GM19239 (cell line): Measurements from ENCODE around the gene STAB1.

ENCODE experiments used
- DNase-seq: peaks from one replicate; pipeline ENCODE4 v3.0.0; 2011; ENCODE audit warnings: low spot score; ENCODE audit not compliant: insufficient read length
- FAIRE-seq: peaks from 2 replicates; lab custom pipeline; 2011; peaks lifted over from hg19 to GRCh38; lab: Jason Lieb, UNC

The STAB1 gene

GRCh38 chr3:52456800-52457183 lies 38.3 kb upstream of the STAB1 start:
- DNase-seq = no peak

GRCh38 chr3:52458031-52458760 lies 36.9 kb upstream of the STAB1 start:
- DNase-seq (no peak), FAIRE-seq (no peak)

More at GRCh38 chr3:52456800-52457183, 38.3 kb upstream of the STAB1 start:
- peak; percentile 8 for FAIRE-seq

DNA sequence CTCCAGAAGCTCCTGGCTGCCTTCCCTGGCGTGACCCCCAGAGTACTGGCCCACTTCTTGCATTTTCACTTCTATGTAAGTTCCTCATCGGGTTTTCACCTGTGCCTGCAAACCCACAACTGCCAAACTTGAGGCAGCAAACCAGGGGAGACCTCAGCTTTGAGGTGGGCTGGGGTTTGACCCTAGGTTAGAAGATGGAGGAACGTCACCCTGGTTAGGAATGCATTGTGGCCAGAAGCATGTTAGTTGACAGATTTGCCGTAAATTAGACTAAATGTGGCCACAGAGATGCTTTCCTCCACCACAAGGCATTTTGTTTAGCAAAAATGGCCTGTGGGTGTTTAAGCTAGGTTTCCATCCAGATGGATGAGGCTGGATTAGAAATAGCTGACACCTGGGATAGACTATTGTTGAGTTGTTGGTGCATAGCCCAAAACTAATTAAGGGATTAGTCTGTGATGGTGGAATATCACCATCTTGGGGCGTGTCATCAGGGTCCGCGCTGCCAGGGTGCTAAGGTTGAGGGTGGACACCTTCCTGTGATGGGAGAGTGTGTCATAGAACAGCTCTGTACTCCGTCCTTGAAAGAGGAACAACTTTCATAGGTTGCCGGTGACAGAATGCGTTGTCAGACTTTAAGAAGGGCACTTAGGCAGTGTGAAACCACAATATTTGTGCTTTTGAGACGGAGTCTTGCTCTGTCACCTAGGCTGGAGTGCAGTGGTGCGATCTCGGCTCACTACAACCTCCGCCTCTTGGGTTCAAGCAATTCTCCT lies 36.2 kb upstream of the STAB1 start:
- DNase-seq (no peak), FAIRE-seq (no peak)

DNA sequence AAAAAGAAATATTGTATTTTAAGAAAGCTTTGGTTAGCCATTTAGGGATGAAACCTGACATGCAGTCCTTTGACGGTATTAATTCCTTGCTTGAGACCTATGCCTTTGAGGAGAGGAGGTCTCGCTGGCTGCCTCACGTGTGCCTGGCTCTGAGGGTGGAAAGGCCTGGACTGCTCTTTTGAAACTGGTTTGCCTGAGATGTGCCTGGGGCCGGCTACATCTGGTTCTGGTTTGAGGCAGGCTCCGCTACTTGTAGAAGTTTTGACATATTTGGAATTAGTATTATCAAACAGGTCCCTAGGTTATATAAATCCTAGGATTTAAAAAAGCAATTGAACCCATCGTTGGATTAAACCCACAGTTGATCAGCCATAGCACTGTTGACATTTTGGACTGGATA lies 33.3 kb upstream of the STAB1 start:
- DNase-seq (no peak), FAIRE-seq (no peak)

- FAIRE-seq = no peak
These were observed 31.7 kb upstream of the STAB1 start for GRCh38 chr3:52463416-52463815.

DNA sequence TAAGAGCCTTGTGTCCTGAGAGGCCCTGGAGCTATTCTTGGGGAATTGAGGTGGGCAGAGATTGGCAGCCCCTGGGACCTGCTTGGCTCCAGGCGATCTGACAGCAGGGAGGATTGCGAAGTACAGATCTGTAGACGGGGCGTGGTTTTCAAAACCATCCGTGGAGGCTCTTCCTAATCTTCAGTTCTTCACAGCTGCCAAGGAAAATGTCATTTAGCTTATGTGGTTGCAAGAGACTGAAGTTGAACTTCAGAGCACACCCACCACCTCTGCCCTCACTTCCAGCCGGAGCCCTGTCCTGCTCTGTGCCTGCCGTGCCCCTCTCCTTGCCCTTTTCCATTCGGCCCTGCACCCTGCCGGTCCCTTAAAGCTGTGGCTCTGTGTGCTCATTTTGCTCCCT lies 26.8 kb upstream of the STAB1 start:
- FAIRE-seq (no peak), DNase-seq (no peak)

More at GRCh38 chr3:52463416-52463815, 31.7 kb upstream of the STAB1 start:
- no peak for DNase-seq

- no peak for FAIRE-seq
- no peak for DNase-seq
These were observed 26.1 kb upstream of the STAB1 start for GRCh38 chr3:52469001-52469400.

- FAIRE-seq = no peak
- DNase-seq = no peak
These were observed 24.2 kb upstream of the STAB1 start for GRCh38 chr3:52470920-52471319.

- FAIRE-seq (no peak), DNase-seq (no peak)
These were observed 23.5 kb upstream of the STAB1 start for GRCh38 chr3:52471371-52472238.

GRCh38 chr3:52472239-52473000 lies 22.7 kb upstream of the STAB1 start:
- DNase-seq (no peak), FAIRE-seq (no peak)

DNA sequence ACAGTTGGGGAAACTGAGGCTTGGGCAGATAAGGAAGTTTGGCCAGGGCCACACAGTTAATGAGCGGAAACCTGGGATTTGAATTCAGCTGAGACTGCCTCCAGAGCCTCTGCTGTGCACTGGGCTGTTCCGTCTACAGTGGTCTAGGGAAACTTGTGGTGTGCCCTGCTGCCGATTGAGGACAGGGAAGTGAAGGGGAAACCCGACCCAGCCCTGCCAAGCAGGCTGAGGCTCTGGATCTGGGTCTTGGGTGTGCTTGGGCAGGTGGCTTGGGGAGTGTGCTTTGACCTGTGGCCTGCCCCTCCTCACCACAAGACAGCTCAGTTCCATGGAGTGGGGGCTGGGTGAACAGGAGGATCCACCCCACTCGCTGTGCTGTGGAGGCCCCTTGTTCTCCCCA lies 22.1 kb upstream of the STAB1 start:
- DNase-seq = no peak
- FAIRE-seq = no peak

GRCh38 chr3:52477076-52477795 lies 17.9 kb upstream of the STAB1 start:
- no peak for FAIRE-seq

DNA sequence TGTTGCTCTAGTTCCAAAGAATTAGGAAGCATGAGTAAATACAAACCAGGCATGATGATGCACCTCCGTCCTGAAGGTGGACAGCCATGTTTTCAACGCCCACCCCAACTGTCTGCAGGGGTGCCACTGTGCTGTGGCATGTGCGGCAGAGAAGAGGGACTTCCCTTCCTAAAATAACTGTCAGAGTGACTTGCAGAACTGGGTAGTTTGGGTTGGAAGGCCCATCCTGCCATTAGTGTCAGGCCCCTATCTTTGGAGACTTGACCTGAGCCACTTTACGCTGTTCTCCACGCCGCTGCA lies 17.4 kb upstream of the STAB1 start:
- FAIRE-seq = no peak

More at GRCh38 chr3:52477076-52477795, 17.9 kb upstream of the STAB1 start:
- DNase-seq = no peak

DNA sequence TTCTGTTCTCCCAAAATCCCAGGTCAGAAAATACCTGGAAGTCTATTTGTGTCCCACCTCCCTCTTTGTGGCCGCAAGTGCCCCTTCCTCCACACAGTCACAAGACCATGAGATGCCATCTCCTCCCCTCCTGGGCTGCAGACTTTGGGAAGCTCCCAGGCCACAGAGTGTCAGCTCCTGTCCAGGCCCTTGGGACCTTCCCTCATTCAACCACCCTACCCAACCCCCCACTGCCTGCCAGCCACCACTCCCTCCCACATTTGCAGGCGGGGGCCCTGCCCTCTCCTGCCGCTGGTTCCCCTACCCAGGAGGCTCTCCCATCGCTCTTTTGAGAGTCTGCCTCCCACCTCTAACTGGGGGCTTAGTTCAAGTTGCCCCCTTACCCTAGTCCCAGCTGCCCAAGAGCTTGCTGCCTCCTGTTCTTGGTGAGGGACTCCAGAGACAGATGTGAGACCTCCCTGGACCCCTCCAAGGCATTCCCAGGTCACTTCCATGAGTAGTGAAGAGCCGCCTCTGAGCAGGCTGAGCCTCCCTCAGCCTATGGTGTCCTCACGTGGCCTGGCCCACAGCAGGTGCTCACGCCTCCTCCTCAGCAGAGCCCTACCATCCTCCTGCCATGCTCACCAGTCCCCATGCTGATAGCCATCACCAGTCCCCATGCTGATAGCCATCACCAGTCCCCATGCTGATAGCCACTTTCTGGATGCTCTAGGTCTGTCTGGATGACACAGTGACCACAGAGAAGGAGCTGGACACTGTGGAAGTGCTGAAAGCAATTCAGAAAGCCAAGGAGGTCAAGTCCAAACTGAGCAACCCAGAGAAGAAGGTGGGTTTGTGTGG lies 15.9 kb upstream of the STAB1 start:
- DNase-seq (no peak), FAIRE-seq (no peak)

More for the DNA sequence above, 17.4 kb upstream of the STAB1 start:
- DNase-seq = no peak

- no peak for DNase-seq
- no peak for FAIRE-seq
These were observed 15.1 kb upstream of the STAB1 start for GRCh38 chr3:52479877-52480575.

- no peak for FAIRE-seq
- no peak for DNase-seq
These were observed 14.1 kb upstream of the STAB1 start for GRCh38 chr3:52480768-52481715.
